ENCODE data around the gene TCERG1L.
"Not testable (repeated sequence)": the region's sequence is repeated elsewhere in the genome, so short reads cannot be mapped to it uniquely, and the experiment has no call there.

Gene TCERG1L

GRCh38 chr10:131141645-131142516, 169.6 kb downstream of the TCERG1L start:
- TF ChIP-seq CTCF (IDR thresholded peaks at IDR 0.05; ENCODE audit: low read depth, low read length): no peak
- no peak for DNase-seq (ENCODE audit: low read depth in 2 of 2)

GRCh38 chr10:131141207-131141606, 170.3 kb downstream of the TCERG1L start:
- no peak overlapping the region for H3K4me3 ChIP-seq (replicated peaks in 1 of 2; ENCODE audit: low read depth in 2 of 2, low read length in 2 of 2)
- no peak for TF ChIP-seq CTCF (IDR thresholded peaks at IDR 0.05; ENCODE audit: low read depth, low read length)
- no peak for DNase-seq (ENCODE audit: low read depth in 2 of 2)

More at GRCh38 chr10:131141645-131142516, 169.6 kb downstream of the TCERG1L start:
- H3K4me3 ChIP-seq (replicated peaks in 1 of 2; ENCODE audit: low read depth in 2 of 2, low read length in 2 of 2): no peak overlapping the region

- H3K4me3 ChIP-seq (replicated peaks in 1 of 2; ENCODE audit: low read depth in 2 of 2, low read length in 2 of 2): no peak overlapping the region
- no peak for DNase-seq (ENCODE audit: low read depth in 2 of 2)
- TF ChIP-seq CTCF (IDR thresholded peaks at IDR 0.05; ENCODE audit: low read depth, low read length): no peak
These were observed 170.9 kb downstream of the TCERG1L start for GRCh38 chr10:131140606-131141005.

- H3K4me3 ChIP-seq (replicated peaks in 1 of 2; ENCODE audit: low read depth in 2 of 2, low read length in 2 of 2): no peak overlapping the region
- no peak for TF ChIP-seq CTCF (IDR thresholded peaks at IDR 0.05; ENCODE audit: low read depth, low read length)
- DNase-seq (ENCODE audit: low read depth in 2 of 2): no peak
These were observed 174.3 kb downstream of the TCERG1L start for GRCh38 chr10:131137223-131137622.

- H3K4me3 ChIP-seq (replicated peaks in 1 of 2; ENCODE audit: low read depth in 2 of 2, low read length in 2 of 2); DNase-seq (ENCODE audit: low read depth in 2 of 2): not testable (repeated sequence)
These were observed 175.2 kb downstream of the TCERG1L start for GRCh38 chr10:131136336-131136735.

GRCh38 chr10:131135716-131136115, 175.8 kb downstream of the TCERG1L start:
- TF ChIP-seq CTCF (IDR thresholded peaks at IDR 0.05; ENCODE audit: low read depth, low read length): no peak
- no peak overlapping the region for H3K4me3 ChIP-seq (replicated peaks in 1 of 2; ENCODE audit: low read depth in 2 of 2, low read length in 2 of 2)
- no peak for DNase-seq (ENCODE audit: low read depth in 2 of 2)

- TF ChIP-seq CTCF (IDR thresholded peaks at IDR 0.05; ENCODE audit: low read depth, low read length): no peak
- no peak overlapping the region for H3K4me3 ChIP-seq (replicated peaks in 1 of 2; ENCODE audit: low read depth in 2 of 2, low read length in 2 of 2)
- DNase-seq (ENCODE audit: low read depth in 2 of 2): no peak
These were observed 176.9 kb downstream of the TCERG1L start for GRCh38 chr10:131134651-131135050.
